ENCODE measurements around the gene SSR1.

DNA sequence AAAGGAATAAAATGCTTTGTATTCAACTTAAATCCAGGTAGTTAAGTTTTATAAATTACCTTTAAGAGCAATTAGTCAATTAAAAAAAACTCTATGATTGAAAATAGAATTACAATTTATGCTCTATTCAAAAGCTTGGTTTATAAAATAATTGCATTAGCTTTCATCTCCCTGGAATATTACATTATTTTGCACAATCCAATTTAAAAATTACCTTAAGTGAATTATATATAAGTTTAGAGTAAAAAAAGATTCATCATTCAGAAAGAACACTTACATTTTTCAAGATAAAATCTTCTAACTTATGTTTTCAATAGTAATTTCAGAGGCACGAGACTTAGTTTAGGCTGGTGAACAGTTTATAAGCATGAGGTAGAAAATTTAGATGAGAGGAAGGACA, 14.9 kb downstream of the SSR1 start:
- TF ChIP-seq CTCF (conservative IDR thresholded peaks at IDR 0.05; ENCODE audit: low read length) (no peak), EZH2phosphoT487 (IDR thresholded peaks at IDR 0.05; ENCODE audit: borderline replicate concordance, low read depth, low read length) (no peak)

All from OCI-LY7 (cell line).